ENCODE data around the gene AMBP.

Gene AMBP

DNA sequence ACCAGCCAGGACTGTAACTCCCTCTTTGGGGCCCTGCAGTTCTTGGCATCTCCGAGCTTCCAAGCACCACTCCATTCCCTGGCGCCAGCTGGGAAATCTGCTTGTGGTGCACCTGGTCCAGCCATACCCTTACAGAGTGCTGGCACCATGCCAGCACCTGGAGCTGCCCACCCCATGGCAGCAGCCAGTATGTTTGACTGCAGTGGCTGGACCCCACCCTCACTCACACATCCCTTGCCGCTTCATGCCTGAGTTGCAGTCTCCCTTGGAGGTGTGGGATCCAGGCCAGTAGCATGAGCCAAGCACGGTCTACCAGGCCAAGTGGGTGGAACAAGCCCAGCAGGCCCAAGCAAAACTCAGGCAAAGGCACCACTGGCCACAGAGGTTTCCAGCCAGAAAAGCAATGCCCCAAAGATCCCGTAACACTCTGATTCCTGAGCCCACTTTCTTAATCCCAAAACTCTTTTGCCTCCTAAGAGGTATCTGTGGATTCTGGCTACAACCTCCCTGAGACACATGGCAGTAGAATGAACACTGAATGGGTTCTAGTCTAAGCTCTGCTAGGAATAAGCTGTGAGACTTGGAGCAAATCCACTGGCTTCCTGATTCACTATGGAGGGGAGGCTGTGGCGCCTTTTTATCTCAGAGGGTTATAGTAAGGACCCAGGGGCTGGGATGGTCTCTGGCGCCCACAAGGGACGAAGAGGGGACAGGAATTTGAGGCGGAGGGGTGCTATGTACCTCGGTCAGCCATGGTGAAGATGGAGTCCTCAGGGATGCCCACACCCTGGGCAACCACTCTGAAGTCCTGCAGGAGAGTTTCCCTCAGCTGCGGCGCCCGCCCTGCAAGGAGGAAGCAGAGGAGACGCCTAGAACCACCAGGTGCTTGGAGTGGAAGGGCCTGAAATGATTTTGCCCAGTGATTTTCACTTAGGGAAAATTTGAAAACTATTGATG is 5.6 kb downstream of the AMBP start:
- DNase-seq (ENCODE audit: low spot score): no peak

DNA sequence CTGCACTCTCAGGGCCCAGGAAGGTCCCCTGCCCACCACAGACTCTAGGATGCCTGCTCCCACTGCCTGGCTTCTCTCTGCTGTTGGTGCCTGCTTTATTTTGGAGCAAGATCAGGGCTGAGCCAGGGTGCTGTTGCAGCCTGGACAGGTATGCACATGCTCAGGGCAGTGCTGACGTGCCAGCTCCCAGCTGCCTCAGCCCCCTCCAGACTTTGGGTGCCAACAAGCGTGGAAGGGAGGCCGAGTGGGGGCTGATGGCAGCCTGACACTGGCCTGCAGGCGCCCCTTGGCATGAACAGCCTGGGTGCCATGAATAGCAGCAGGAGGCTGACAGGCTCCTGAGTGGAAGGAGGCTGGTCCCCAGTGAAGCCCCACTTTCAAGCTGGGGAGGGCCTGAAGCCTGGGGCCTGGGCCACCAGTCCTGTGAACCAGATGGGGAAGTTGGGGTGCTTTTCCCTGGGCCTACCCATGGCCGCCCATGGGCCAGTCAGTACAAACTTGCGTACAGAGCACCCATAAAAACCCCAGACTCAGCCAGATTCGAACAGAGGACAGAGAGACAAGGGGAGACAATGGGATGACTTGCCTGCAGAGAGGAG is 6.8 kb downstream of the AMBP start:
- DNase-seq (ENCODE audit: low spot score): no peak

DNA sequence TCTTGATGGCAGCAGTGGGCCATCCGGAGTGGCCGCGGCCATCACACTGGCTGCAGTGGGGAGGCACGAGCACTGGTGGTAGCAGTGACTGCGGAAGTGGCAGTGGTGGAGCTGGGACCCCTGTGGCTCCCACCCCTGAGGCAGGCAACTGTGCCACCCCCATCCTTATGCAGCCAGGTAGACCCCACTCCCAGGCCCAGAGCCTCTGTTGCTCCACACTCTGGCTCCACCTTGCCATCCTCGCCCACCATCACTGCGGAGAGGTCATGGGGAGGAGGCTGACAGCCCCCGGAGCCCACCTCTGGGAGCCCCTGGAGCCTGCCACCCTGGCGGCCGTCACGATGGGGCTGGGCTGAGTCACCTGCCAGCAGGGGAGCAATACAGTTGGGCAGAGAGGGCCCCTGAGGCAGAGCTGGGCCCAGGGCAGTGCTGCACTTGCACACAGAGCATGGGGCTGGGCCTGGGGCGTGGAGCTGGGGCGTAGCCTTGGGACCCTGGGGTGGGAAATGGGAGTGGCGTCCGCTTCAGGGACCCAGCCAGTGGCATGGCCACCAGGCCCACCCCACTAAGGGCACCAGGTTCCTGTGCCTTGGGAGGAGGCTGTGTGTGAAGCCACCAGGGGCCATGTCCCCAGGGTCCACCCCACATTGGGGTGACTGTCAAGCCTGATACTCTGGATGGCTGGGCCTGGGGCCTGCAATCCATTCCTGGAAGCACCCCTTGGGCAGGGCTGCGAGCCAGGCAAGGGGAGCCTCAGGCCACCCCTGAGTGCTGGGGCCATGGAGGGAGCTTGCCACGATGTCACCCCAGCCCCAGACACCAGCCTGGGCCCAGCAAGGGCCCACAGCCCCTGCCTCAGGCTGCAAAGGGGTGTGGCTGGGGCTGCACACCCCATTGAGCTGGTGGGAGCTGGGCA is 7.7 kb downstream of the AMBP start:
- no peak for DNase-seq (ENCODE audit: low spot score)

DNA sequence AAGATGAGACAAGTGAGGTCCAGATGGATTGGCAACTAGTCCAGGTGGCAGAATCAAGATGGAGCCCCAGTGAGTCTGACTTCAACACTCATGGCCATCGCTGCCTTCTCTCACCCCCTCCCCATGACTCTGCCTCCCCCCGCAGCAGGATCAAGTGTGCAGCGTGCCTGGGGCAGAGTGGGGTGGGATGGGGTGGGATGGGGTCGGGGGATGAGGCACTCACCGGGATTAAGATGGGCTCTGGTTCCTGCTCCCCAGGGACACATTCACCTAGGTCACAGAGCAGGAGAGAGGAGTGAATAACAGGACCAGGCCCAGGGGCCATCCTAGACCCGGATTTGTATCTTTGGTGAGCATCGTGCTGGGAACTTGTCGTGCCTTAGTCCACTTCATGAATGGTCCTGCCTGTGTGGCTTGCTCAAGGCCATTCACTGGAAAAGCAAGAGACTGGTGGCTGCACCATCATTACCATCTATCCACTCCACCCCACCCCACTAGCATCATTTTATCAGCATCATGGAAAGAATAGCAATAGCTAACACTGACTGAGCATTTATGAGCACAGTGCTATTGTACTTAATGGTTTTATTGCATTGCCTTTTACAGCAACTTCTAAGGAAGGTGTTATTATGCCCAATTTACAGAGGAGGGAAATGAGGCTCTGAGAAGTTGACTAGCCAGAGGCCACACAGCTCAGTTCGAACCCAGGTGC is 8.5 kb downstream of the AMBP start:
- DNase-seq (ENCODE audit: low spot score): no peak

DNA sequence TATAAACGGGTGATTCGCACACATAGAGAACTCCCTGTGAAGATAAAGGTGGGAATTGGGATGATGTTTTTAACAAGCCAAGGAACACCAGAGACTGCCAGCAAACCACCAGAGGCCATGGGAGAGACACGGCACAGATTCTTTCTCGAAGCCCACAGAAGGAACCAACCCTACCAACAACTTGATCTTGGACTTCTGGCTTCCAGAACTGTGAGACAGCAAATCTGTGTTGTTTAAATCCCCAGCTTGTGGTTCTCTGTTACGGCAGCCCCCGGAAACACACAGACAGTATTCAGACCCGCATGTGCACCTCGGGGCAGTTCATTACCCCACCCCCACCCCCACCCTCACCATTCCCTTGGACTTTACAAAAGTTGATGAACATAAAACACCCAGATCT is 12.8 kb downstream of the AMBP start:
- no peak for DNase-seq (ENCODE audit: low spot score)

GRCh38 chr9:114061830-114062474 is 16.1 kb downstream of the AMBP start:
- no peak for DNase-seq (ENCODE audit: low spot score)

DNA sequence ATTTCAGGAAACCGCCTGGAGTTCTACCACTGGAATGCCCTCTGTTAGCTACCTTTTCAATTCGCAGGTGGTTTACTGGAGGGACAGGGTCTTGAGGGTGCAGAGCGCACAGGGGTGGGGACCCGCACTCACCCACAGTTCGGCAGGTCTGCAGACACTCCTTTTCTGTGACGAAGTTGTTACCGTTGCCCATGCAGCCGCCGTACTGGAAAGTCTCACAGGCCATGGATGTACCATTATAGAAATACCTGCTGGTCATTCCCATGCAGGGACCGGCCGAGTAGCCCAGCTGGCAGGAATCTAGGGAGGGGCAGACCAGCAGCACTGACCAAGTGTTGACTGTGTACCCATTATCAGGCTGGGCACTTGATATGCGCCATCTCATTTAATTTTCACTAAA is 16.8 kb downstream of the AMBP start:
- no peak for DNase-seq (ENCODE audit: low spot score)

GRCh38 chr9:114060711-114061110 is 17.4 kb downstream of the AMBP start:
- no peak for DNase-seq (ENCODE audit: low spot score)

- no peak for DNase-seq (ENCODE audit: low spot score)
Observed at GRCh38 chr9:114060070-114060469, 18.0 kb downstream of the AMBP start.

- DNase-seq (ENCODE audit: low spot score): no peak
Observed at GRCh38 chr9:114059047-114059803, 18.9 kb downstream of the AMBP start.

- DNase-seq (ENCODE audit: low spot score): no peak
Observed at GRCh38 chr9:114058688-114059046, 19.4 kb downstream of the AMBP start.

- no peak for DNase-seq (ENCODE audit: low spot score)
Observed at GRCh38 chr9:114057161-114057885, 20.8 kb downstream of the AMBP start.

DNA sequence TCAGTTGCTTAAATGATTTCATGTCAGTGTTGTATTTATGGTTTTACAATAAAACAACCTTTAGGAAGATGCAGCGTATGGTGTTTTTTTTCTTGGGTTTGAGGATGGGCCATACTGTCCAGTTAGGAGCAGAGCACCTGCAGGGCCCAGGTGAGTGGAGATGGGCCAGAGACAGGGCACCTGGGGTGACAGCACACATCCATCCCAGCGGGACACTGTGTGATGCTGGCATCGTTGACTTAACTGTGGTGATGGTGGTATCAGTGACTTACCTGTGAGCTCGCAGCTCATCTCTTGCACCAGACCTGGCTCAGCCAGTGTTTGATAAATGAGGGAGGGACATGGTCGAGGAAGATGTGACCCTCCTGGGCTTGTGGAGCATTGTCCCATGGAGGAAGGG is 21.6 kb downstream of the AMBP start:
- DNase-seq (ENCODE audit: low spot score): no peak

GRCh38 chr9:114055894-114056293 is 22.2 kb downstream of the AMBP start:
- no peak for DNase-seq (ENCODE audit: low spot score)

- no peak for DNase-seq (ENCODE audit: low spot score)
Observed at GRCh38 chr9:114055061-114055460, 23.0 kb downstream of the AMBP start.

GRCh38 chr9:114054191-114054690 is 23.9 kb downstream of the AMBP start:
- no peak for DNase-seq (ENCODE audit: low spot score)

DNA sequence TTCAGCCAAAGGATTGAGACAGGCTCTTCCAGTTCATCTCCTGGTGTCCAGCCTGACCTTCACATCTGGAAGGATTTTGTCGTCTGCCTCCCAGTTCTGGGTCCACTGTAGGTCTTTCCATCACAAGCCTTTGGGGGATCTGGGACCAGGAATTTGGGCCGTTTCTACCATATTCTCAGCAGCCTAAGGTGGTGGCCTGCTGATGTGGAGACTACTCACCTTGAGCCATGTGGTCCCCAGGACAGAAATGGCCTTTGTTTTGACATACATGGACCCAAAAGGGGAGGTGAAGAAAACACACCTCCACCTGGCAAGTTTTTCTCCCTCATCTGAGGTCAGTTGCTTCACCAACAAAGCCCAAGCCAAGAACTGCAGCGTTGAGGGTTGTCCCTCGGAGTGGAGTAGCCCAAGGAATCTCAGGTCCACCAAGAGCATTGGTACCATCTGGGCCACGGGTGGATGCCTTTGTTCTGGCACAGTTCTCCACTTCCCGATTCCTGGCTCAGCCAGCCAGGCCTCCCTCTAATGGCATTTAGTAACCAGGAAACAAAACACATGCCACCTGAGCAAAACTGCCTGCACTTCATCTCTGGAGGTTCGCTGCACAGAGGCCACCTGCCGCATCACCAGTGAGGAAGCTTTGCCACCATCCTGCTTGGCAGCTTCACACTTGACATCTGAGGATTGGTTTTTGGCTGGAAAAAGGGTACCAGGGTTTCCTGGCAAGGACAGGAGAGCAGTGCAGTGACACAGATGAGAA is 24.7 kb downstream of the AMBP start:
- no peak for DNase-seq (ENCODE audit: low spot score)

DNA sequence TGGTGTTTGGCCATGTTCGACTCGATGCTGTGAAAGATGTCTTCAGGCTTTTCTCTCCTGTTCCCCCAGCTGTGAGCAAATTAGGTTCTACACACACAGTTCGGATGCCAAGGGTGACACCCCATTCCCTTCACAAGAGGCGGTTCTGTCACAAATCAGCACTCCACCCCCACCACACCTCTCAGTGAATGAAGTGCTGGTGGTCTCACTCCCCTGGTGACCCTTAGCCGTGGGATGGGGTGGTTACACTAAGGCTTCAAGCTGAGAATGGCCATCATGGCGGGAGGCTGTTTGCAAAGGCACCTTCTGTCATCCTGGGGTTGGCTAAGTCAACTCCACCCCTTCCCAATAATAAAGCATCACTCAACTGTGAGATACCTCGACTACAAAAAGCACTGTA is 26.4 kb downstream of the AMBP start:
- no peak for DNase-seq (ENCODE audit: low spot score)

- DNase-seq (ENCODE audit: low spot score): no peak
Observed at GRCh38 chr9:114051281-114051680, 26.8 kb downstream of the AMBP start.
